HG03354 (cell line): ENCODE data around the gene ACTG2.

Experiments
- ATAC-seq: cut with Tn5 transposase; IDR thresholded peaks from one replicate; pipeline ENCODE4 v1.9.1; 2021; ENCODE audit warnings: mild to moderate bottlenecking; ENCODE audit not compliant: unreplicated experiment, poor library complexity, severe bottlenecking

ACTG2 gene

DNA sequence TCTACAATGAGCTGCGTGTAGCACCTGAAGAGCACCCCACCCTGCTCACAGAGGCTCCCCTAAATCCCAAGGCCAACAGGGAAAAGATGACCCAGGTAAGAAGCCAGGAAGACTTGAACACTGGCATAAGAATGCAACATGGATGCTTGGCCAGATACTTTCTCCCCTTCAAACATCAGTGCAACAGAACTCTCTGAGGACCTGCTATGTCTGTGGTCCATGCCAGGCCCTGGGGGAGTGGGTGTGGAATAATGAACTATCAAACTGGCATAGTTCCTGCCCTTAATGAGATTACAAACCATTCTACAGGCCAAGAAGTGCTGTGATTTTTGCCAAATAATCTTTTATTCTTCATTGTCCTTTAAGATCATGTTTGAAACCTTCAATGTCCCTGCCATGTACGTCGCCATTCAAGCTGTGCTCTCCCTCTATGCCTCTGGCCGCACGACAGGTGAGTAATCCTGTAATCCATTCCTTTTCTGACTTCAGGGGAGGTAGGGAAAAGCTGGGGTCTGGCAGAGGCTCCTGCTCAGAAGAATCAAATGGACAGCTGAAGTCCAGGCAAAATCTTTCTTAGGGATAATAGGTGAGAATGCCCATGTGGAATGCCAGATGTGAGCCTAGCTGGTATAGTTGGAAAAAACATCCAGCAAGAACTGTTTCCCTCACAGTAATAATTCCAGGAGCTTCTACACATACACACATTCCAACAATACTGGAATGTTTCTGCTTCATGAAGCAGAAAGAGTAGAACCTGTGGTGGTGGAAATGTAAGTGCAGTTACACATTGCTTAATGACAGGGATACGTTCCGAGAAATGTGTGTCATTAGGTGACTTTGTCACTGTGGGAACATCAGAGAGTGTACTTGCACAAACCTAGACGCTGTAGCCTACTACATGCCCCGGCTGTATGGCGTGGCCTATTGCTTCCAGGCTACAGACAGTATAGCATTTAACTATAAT is 16.2 kb downstream of the ACTG2 start:
- no peak for ATAC-seq

DNA sequence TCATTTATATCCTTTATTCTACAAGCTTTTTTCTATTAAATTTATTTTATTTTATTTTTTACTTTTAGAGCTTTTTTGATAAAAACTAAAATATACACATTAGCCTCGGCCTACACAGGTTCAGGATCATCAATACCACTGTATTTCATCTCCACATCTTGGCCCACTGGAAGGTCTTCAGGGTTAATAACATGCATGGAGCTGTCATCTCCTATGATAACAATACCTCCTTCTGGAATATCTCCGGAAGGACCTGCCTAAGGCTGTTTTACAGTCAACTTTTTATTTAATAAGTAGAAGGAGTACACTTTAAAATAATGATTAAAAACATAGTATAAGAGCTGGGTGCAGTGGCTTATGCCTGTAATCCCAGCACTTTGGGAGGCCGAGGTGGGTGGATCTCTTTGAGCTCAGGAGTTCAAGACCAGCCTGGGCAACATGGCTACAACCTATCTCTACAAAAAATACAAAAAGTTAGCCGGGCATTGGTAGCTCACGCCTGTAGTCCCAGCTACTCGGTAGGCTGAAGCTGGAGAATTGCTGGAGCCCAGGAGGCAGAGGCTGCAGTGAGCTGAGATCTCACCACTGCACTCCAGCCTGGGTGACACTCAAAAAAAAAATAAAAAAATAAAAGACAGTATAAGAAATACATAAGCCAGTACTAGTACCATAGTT is 18.2 kb downstream of the ACTG2 start:
- no peak for ATAC-seq

GRCh38 chr2:73911548-73912208 is 18.9 kb downstream of the ACTG2 start:
- no peak for ATAC-seq

DNA sequence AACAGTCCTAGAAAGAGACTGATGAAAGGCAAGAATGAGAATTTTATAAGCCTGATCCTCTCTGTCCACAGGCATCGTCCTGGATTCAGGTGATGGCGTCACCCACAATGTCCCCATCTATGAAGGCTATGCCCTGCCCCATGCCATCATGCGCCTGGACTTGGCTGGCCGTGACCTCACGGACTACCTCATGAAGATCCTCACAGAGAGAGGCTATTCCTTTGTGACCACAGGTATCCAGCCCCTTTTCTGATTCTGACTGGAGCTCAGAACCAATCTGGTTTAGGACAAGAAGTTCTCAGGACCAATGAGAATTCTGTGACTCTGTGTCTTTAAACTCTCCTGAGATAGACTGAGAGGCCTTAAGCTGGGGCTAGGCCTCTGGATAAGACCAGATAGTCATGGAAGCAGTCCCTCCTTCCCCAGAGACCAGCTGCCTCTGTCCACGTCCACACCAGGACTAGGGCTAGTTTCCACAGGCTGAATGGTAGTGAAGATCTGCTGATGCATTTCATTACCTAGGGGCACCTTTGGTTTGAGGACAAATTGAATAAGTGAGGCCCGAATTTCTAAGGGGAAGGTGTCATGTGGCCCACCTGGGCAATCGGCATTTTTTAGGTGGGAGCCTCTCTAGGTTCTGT is 20.7 kb downstream of the ACTG2 start:
- ATAC-seq, result no peak

DNA sequence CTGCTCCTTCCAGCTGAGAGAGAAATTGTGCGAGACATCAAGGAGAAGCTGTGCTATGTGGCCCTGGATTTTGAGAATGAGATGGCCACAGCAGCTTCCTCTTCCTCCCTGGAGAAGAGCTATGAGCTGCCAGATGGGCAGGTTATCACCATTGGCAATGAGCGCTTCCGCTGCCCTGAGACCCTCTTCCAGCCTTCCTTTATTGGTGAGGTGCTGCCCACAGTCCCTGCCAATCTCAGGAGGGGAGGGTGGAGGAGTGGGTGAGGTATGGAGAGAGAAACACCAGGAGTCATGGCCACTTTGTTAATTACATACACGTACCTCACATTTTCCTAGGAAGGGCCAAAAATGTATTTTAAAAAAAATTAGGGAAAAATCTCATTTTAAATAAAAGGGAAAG is 21.9 kb downstream of the ACTG2 start:
- ATAC-seq, result no peak

DNA sequence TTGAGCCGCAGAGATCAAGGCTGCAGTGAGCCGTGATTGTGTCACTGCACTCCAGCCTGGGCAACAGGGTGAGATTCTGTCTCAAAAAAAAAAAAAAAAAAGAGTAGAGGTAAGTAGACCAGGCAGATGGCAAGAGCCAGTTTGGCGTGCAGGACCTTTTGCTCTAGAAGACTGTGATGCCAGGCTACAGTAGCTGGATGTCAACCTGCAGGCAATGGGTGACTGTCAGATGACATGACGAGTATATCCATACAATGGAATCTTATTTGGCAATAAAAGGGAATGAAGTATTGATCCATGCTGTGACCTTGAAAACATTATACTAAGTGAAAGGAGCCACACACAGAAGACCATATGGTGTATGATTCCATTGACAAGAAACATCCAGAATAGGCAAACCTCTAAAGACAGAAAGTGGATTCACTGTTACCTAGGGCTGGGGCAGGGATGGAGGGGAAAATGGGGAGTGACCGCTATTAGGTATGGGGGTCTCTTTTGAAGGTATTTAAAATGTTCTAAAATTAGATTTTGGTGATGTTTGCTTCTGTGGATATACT is 22.7 kb downstream of the ACTG2 start:
- ATAC-seq, result no peak

- no peak for ATAC-seq
Observed at GRCh38 chr2:73916666-73917065, 23.9 kb downstream of the ACTG2 start.

DNA sequence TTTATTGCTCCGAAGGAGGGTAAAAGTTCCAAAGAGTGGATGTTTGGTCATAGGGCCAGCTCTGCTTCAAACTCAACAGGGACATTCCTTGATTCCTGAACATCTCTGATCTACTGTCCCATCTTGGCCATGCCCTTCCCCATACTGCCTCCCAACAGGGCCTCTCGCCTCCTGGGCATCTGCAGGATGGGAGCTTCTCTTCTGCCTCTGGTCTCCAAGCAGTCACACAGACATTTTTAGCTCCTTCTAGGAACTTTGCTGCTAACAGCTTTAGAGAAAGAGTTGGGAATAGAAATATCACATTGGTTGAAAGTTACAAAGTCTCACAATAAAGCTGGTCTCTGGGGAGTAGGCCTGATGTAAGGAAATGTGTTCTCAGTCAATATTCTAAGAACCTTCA is 24.5 kb downstream of the ACTG2 start:
- no peak for ATAC-seq

DNA sequence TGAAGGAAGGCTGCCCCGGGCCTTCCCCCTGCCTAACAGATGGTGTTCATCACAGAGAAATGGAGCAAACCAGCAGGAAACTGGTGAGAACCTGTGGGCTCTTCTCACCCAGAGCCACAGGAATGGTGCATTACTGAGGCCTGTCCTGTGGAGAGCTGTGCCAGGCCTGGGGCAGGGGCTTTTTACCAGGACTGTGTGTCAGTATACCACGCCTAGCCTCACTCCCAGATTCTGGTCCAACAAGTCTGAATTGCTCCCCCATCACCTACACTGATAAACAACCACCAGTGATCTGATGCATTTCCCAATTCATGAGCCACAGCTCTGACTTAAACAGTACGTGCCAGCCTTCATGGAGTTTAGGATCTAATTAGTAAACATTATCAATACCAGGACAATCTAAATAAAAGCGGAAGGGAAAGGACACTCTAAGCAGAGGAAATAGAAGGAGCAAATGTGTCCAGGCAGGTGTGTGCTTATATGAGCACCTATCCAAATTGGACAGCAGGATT is 24.9 kb downstream of the ACTG2 start:
- ATAC-seq, result no peak

- no peak for ATAC-seq
Observed at GRCh38 chr2:73918856-73919255, 26.0 kb downstream of the ACTG2 start.

DNA sequence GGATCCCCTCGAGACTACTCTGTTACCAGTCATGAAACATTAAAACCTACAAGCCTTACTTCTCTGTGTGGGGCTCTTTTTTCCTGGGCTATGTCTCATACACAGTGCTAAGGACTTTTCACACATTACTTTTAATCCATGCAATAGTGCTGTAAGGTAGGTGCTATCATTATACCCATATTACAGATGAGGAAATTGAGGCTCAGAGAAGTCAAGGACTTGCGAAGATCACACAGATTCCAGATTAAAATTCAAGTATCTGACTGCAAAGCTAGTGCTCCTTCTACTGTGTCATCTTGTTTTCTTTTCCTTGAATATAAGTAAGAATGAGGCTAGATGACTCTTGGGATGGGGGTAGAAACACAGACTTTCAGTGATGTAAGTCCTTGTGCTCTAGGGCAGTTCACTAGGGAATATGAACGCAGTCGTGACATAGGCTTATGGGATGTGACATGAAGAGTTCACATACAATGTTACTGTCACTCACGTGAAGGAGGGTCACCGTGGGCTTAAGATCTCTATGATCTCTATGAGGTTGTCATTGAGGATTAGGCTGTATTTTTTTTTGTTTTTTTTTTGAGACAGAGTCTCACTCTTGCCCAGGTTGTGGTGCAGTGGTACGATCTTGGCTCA is 26.9 kb downstream of the ACTG2 start:
- no peak for ATAC-seq

DNA sequence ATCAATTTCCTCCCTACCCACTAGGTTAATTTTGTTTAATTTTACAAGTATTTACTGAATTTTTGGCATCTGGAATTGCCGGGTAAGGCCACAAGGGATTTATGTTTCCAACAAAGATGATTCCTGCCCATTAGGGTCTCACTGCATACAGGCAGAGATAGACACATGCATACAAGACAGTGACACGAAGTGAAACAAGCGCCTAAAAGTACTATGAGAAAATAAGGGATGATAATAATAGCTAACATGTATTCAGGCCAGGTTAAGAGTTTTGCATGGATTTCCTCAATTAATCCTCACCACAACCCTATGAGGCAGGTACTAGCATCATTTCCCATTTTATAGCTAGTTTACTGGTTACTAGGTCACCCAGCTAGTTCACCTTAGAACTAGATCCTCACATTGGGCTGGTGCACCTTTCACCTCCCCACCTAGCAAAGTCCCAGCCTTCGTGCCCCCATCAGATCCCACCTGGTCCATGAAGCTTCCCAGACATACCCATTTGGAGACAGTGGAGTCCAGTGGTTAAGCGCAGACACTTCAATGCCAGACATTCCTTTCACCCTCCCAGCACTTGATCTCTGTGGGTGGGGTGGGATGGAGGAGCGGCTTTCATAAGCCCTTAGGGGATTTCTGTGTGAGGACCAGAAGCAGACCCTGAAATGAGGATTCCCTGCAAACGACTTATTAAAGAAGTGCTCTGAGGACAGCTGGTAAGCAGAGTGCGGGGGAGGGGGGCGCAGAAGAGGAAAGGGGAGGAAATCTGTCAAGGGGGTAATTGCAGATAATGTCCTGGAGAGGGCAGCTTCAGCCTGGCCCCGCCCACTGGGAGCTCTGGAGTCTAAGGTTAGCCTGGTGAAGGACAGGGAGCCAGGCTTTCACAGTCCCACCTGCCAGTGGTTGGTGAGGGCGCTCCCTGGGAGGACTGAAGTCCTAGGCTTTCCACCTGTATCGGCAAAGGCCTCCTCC is 28.1 kb downstream of the ACTG2 start:
- no peak for ATAC-seq

GRCh38 chr2:73921581-73921980 is 28.8 kb downstream of the ACTG2 start:
- ATAC-seq, result no peak

DNA sequence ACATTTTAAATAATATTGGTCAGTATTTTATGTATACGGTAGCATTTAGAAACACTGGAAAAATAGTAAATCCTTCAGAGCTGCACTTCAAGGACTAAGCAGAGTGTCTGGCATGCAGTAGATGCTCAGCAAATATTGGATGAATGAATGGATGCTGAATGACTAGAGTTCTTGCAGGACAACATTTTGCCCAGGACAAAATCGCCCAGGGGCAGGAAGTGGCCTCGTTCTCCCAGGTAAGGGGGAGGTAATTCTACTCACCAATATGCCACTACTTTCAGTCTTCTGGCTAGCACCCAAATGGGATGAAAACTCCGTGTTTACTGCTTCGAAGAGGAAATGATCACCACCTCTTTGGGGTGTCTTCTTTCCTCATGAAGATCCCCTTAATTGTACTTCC is 29.9 kb downstream of the ACTG2 start:
- ATAC-seq, result no peak

DNA sequence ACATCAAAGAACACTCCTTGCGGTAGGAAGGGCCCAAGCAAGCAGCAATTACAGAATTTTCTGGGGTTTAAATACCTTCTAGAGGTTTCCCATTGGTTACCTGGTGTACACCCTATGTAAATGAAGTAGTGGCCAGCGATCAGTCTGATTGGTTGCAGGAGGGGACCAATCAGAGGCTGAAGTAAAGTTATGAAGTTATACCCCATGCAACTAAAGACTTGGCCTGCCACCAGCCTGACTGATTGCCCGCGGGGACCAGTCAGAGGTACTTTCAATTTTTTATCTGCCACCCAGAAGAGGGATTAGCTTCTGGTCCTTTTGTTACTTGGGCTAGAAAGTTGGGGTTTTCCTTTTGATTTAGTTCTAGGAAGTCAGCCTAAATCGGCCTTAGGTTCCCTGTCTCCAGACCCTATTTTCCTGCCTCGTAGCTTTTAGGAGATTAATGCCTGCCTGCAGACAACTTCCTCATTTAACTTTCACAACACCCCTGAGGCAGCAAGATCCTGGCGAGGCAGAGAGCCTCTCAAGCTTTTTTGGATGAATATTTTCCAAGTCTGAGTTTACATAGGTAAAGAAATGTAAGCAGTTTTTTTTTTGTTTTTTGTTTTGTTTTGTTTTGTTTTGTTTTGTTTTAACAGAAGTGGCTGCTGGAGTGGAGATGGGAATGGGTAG is 32.4 kb downstream of the ACTG2 start:
- ATAC-seq, result no peak

GRCh38 chr2:73925853-73926492 is 33.2 kb downstream of the ACTG2 start:
- ATAC-seq, result peak; percentile 2
